ENCODE data around the gene RAPGEF5. TPM values are rescaled to one million over a fixed set of nuclear protein-coding genes. Genes with fewer than 3 reads are reported as not detected.
A peak's percentile ranks its signal among the peaks of the same experiment; 100 is the strongest.

The RAPGEF5 gene
- total and polyA plus RNA-seq, 10 of the 15 experiments (the other 5 are each of a cell fraction or from before 2014, with no cell fraction given), result 0.38 to 4.0 (median 1.6) TPM; not detected in 1

DNA sequence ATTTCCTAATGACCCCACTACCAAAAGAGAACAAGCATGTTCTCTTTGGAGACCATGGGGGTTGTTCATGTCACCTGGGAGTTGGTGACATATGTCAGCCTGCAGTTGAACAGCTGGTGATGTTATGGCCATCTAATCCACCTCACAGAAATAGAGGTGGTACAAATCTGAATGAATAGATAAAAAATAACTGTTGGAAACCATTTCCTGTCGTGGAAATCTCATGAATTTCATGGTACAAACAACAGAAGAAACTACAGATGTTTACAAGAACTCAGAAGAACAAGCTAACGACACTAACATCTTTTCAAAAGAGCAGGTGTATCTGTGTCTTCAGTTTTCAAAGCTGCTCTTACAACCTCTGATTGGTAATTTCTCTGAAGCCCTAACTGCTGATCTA lies 81.3 kb downstream of the RAPGEF5 start:
- no peaks in the 10 kb centered on the region for H3K27me3 ChIP-seq (replicated peaks in 1 of 2; ENCODE audit: control insufficient read depth in 2 of 2, insufficient read depth in 2 of 2, low read length in 1 of 2)
- ATAC-seq, result no peak
- SMC1A ChIA-PET (ENCODE audit: uncharacterized antibody, unreplicated experiment), result interaction anchor here (1.1 to 2.0 kb wide), 2 partner anchors 13 to 16 kb away, joined by 4 read pairs; no protein-coding TSS in a partner anchor
- RAD21 ChIA-PET (ENCODE audit: unreplicated experiment), result no interaction called here
- no peak overlapping the region for H3K9ac ChIP-seq (ENCODE audit: control insufficient read depth, insufficient read depth, low read length)
- no peak for DNase-seq (ENCODE audit: low read depth, low spot score)
- WGBS (ENCODE audit: insufficient coverage, insufficient replicate concordance, low lambda C conversion rate, missing lambda C conversion rate), result 0% methylated on average over 2 of the region's 2 CpGs
- H4K20me1 ChIP-seq (ENCODE audit: control insufficient read depth, insufficient read depth), result no peaks in the 10 kb centered on the region
- POLR2A ChIA-PET, result no interaction called here
- H3K4me1 ChIP-seq (ENCODE audit: control insufficient read depth, insufficient read depth, low read length), result no peaks in the 10 kb centered on the region
- peak; percentile 38 for FAIRE-seq
- H3K9me3 ChIP-seq (replicated peaks; ENCODE audit: control insufficient read depth, insufficient read depth, low read length), result no peaks in the 10 kb centered on the region
- H3K36me3 ChIP-seq (ENCODE audit: control insufficient read depth in 2 of 2, insufficient read depth in 2 of 2, low read length in 1 of 2), result no peaks in the 10 kb centered on the region
- TF ChIP-seq HCFC1 (IDR thresholded peaks at IDR 0.05; ENCODE audit: low read length), result no peak
- TF ChIP-seq ELK1 (IDR thresholded peaks at IDR 0.05; ENCODE audit: low read depth, low read length), result no peak
- H3K27ac ChIP-seq (ENCODE audit: control insufficient read depth, insufficient read depth), result no peak overlapping the region
- no peak overlapping the region for H2AFZ ChIP-seq (ENCODE audit: control insufficient read depth, low read depth, low read length)
- BruUV-seq (replicated peaks), result no TSS peak
- no peaks in the 10 kb centered on the region for H3K79me2 ChIP-seq (ENCODE audit: control insufficient read depth, insufficient read depth, low read length)
- no peak overlapping the region for H3K4me2 ChIP-seq (ENCODE audit: control insufficient read depth, insufficient read depth)
- intact Hi-C loops (cut with micrococcal nuclease; ENCODE audit: unreplicated experiment), result no loop called here
- in situ Hi-C loops (cut with MboI), result no loop called here
- CTCF ChIA-PET, result interaction anchor here (1.7 kb wide), 1 partner anchor 14 kb away, joined by 4 read pairs; no protein-coding TSS in a partner anchor
- H3K4me3 ChIP-seq, result no peak overlapping the region

DNA sequence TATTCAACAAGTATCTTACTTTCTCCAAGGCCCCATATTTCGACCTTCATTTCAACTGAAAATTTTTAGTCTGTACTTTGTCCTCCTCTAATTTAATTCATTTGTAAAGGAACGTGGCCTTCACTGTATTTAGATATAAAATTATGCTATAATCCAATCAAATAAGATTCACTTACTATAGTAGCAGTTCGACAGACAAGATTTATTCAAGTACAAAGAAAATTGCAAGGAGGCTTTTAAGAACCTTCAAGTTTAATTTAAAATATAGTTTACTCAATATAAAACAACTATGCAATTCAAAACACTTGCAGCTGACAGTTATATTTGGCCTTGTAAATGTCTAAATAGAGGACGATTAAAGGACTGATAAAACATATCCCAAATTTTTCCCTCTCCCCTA lies 85.6 kb downstream of the RAPGEF5 start:
- ChIA-PET RAD21 (ENCODE audit: unreplicated experiment) (no interaction called here), SMC1A (ENCODE audit: uncharacterized antibody, unreplicated experiment) (no interaction called here), CTCF (interaction anchor here (0.6 kb wide), 1 partner anchor 138 kb away, joined by 3 read pairs; no protein-coding TSS in a partner anchor), POLR2A (interaction anchor here (0.9 kb wide), 1 partner anchor 194 kb away, joined by 3 read pairs; no protein-coding TSS in a partner anchor)
- no peaks in the 10 kb centered on the region for H3K36me3 ChIP-seq (ENCODE audit: control insufficient read depth in 2 of 2, insufficient read depth in 2 of 2, low read length in 1 of 2)
- H2AFZ ChIP-seq (ENCODE audit: control insufficient read depth, low read depth, low read length), result no peak overlapping the region
- no peaks in the 10 kb centered on the region for H3K27me3 ChIP-seq (replicated peaks in 1 of 2; ENCODE audit: control insufficient read depth in 2 of 2, insufficient read depth in 2 of 2, low read length in 1 of 2)
- no TSS peak for BruUV-seq (replicated peaks)
- ATAC-seq, result no peak
- no peak for FAIRE-seq
- in situ Hi-C loops (cut with MboI), result no loop called here
- no peak for TF ChIP-seq LARP7 (IDR thresholded peaks at IDR 0.05)
- H3K9me3 ChIP-seq (replicated peaks; ENCODE audit: control insufficient read depth, insufficient read depth, low read length), result no peaks in the 10 kb centered on the region
- 2% methylated on average over 4 of the region's 4 CpGs for WGBS (ENCODE audit: insufficient coverage, insufficient replicate concordance, low lambda C conversion rate, missing lambda C conversion rate)
- DNase-seq (ENCODE audit: low read depth, low spot score), result no peak
- H3K79me2 ChIP-seq (ENCODE audit: control insufficient read depth, insufficient read depth, low read length), result no peaks in the 10 kb centered on the region
- intact Hi-C loops (cut with micrococcal nuclease; ENCODE audit: unreplicated experiment), result no loop called here
- H3K9ac ChIP-seq (ENCODE audit: control insufficient read depth, insufficient read depth, low read length), result no peak overlapping the region
- H3K4me3 ChIP-seq, result no peak overlapping the region
- H3K4me1 ChIP-seq (ENCODE audit: control insufficient read depth, insufficient read depth, low read length), result no peaks in the 10 kb centered on the region
- no peak overlapping the region for H3K4me2 ChIP-seq (ENCODE audit: control insufficient read depth, insufficient read depth)
- no peak overlapping the region for H3K27ac ChIP-seq (ENCODE audit: control insufficient read depth, insufficient read depth)
- H4K20me1 ChIP-seq (ENCODE audit: control insufficient read depth, insufficient read depth), result no peaks in the 10 kb centered on the region

Measured in GM12878 (cell line).